ENCODE results near the gene LCNL1.

DNA sequence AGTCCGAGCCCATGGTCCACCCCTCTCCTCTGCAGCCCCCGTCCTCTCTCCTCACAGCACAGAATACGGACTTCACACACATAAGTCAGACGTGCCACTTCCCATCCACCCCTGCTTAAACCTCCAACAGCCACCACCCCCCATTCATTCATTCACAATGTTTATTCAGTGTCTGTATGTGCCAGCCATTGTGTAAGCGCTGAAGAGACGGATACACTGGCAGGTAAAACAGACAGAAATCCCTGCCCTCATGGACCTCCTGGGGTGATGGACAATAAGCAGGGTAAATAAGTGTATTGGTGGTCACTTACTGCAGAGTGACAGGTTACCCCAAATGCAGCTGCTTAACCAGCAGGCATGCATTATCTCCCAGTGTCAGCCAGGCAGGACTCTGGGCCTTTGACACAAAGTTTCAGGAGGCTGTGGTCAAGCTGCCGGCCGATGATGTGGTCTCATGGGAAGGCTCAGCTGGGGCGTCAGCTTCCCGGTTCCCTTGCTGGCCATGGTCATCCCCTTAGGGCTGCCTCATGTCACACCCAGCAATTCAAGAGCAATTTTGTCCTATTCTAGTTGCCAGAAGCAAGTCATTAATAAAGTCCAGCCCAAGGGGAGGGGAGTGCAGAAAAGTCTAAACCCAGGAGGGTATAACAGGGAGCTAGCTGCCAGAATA lies 7.6 kb downstream of the LCNL1 start:
- TF ChIP-seq, protein P1, sequence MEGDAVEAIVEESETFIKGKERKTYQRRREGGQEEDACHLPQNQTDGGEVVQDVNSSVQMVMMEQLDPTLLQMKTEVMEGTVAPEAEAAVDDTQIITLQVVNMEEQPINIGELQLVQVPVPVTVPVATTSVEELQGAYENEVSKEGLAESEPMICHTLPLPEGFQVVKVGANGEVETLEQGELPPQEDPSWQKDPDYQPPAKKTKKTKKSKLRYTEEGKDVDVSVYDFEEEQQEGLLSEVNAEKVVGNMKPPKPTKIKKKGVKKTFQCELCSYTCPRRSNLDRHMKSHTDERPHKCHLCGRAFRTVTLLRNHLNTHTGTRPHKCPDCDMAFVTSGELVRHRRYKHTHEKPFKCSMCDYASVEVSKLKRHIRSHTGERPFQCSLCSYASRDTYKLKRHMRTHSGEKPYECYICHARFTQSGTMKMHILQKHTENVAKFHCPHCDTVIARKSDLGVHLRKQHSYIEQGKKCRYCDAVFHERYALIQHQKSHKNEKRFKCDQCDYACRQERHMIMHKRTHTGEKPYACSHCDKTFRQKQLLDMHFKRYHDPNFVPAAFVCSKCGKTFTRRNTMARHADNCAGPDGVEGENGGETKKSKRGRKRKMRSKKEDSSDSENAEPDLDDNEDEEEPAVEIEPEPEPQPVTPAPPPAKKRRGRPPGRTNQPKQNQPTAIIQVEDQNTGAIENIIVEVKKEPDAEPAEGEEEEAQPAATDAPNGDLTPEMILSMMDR (conservative IDR thresholded peaks at IDR 0.05 in 1 of 2, IDR thresholded peaks at IDR 0.05 in 1 of 2; ENCODE audit: extremely low read depth in 1 of 2, insufficient read depth in 1 of 2, low read depth in 1 of 2, low read length in 2 of 2) = no peak
- TF ChIP-seq EZH2 (IDR thresholded peaks at IDR 0.05; ENCODE audit: borderline replicate concordance, low read length) = no peak

All from mammary epithelial cell (primary cell).